GM15510 (cell line): Measurements from ENCODE around the gene ASB17.

Experiments
- POLR2A ChIP-seq: IDR thresholded peaks from 3 replicates; pipeline ENCODE4 v1.6.1; 2011; ENCODE audit warnings: borderline replicate concordance; ENCODE audit not compliant: insufficient read length; ENCODE audit errors: extremely low read depth

The ASB17 gene

GRCh38 chr1:75884437-75884836 lies 47.8 kb downstream of the ASB17 start:
- no peak for TF ChIP-seq POLR2A

- TF ChIP-seq POLR2A = no peak
These were observed 52.2 kb downstream of the ASB17 start for GRCh38 chr1:75879985-75880384.

- no peak for TF ChIP-seq POLR2A
These were observed 61.3 kb downstream of the ASB17 start for GRCh38 chr1:75870951-75871350.
